GM23338 (cell line): ENCODE results near the gene HLA-DOB.

Experiments
- CREB1 ChIP-seq: fragments of 250-450 bp; sonication (Bioruptor Pico); IDR thresholded peaks from 2 replicates; pipeline ENCODE4 v1.5.0; 2020; ENCODE audit warnings: low read depth, mild to moderate bottlenecking, moderate library complexity
- CTCF ChIP-seq, 2 experiments: fragments of 200-600 bp in 1 of 2; sonication (generic) in 1 of 2; conservative IDR thresholded peaks; 2 replicates each; pipeline versions ENCODE4 v1.5.1 to v1.6.1; 2016 to 2017; ENCODE audit warnings: antibody characterized with exemption in 2 of 2, low read depth in 2 of 2, mild to moderate bottlenecking in 2 of 2, moderate library complexity in 1 of 2
- ETS1 ChIP-seq: IDR thresholded peaks from 2 replicates; pipeline ENCODE4 v1.6.1; 2016; ENCODE audit warnings: antibody characterized with exemption
- EZH2phosphoT487 ChIP-seq: fragments of 200-600 bp; sonication (generic); IDR thresholded peaks from one replicate; pipeline ENCODE4 v1.8.1; 2018; ENCODE audit warnings: antibody characterized with exemption; ENCODE audit not compliant: unreplicated experiment
- POLR2AphosphoS5 ChIP-seq: IDR thresholded peaks from 2 replicates; pipeline ENCODE4 v1.6.1; 2016; ENCODE audit warnings: antibody characterized with exemption, low read depth
- REST ChIP-seq: IDR thresholded peaks from one replicate; pipeline ENCODE4 v1.6.1; 2018; ENCODE audit warnings: antibody characterized with exemption; ENCODE audit not compliant: unreplicated experiment

- no peak for TF ChIP-seq CTCF (conservative IDR thresholded peaks at IDR 0.05; ENCODE audit: low read depth in 2 of 2)
- no peak for TF ChIP-seq REST
- no peak for TF ChIP-seq POLR2AphosphoS5
- no peak for TF ChIP-seq ETS1
- TF ChIP-seq EZH2phosphoT487 = no peak
- TF ChIP-seq CREB1 (CRISPR knock-in tag) = no peak
Measured at GRCh38 chr6:32799168-32799567, 17.6 kb downstream of the HLA-DOB start.
